Activated CD4-positive, alpha-beta T cell treated with anti-CD3 and anti-CD28 coated beads for 36 hours (primary cell): ENCODE results near the gene KRT86. TPM values are rescaled to one million over a fixed set of nuclear protein-coding genes. Genes with fewer than 3 reads are reported as not detected.
"Not testable (repeated sequence)": the region's sequence is repeated elsewhere in the genome, so short reads cannot be mapped to it uniquely, and the experiment has no call there.

Source experiments
- ATAC-seq: fragments of 200-7000 bp; cut with Tn5 transposase; one replicate; pipeline ENCODE4 v1.10.0; 2021; ENCODE audit warnings: mild to moderate bottlenecking, moderate library complexity
- CTCF ChIA-PET: fragments of 350-600 bp; sonication (Branson Sonifier 250); formaldehyde crosslinking; loops from one replicate; lab custom pipeline; 2021; ENCODE audit warnings: antibody characterized with exemption; lab: Charles Lee
- POLR2A ChIA-PET: fragments of 350-600 bp; sonication (Branson Sonifier 250); formaldehyde crosslinking; loops from one replicate; lab custom pipeline; 2021; ENCODE audit warnings: antibody characterized with exemption, inconsistent platforms; lab: Charles Lee
- DNase-seq: peaks from one replicate; pipeline ENCODE4 v3.0.0-alpha.2; 2020
- H3K27ac Mint-ChIP-seq: one replicate; pipeline ENCODE4 v1.8.0; 2021; ENCODE audit warnings: mixed read lengths
- H3K27me3 Mint-ChIP-seq: one replicate; pipeline ENCODE4 v1.8.0; 2021; ENCODE audit warnings: mixed read lengths
- H3K36me3 Mint-ChIP-seq: one replicate; pipeline ENCODE4 v1.8.0; 2021; ENCODE audit warnings: low read depth, mixed read lengths
- H3K4me1 Mint-ChIP-seq: one replicate; pipeline ENCODE4 v1.8.0; 2021; ENCODE audit warnings: mixed read lengths
- H3K4me3 Mint-ChIP-seq: one replicate; pipeline ENCODE4 v1.8.0; 2021; ENCODE audit warnings: mild to moderate bottlenecking, moderate library complexity, mixed read lengths
- H3K9me3 Mint-ChIP-seq: one replicate; pipeline ENCODE4 v1.8.0; 2021; ENCODE audit warnings: low read depth, mixed read lengths
- intact Hi-C, 2 experiments: fragments of 100-400 bp; cut with DNase I in 1 of 2; cut with micrococcal nuclease in 1 of 2; formaldehyde crosslinking; loops; one replicate each; pipeline versions ENCODE4 v1.14.2 to v1.15.1; 2022 to 2024; cut with DNase I, micrococcal nuclease
- total RNA-seq, 2 experiments: library from RNA; stranded (reverse); gene quantifications; one replicate each; pipeline ENCODE4 v1.2.3, GENCODE V29; 2021

Gene KRT86
- total RNA-seq, 2 experiments from 2014 or later, result not detected

DNA sequence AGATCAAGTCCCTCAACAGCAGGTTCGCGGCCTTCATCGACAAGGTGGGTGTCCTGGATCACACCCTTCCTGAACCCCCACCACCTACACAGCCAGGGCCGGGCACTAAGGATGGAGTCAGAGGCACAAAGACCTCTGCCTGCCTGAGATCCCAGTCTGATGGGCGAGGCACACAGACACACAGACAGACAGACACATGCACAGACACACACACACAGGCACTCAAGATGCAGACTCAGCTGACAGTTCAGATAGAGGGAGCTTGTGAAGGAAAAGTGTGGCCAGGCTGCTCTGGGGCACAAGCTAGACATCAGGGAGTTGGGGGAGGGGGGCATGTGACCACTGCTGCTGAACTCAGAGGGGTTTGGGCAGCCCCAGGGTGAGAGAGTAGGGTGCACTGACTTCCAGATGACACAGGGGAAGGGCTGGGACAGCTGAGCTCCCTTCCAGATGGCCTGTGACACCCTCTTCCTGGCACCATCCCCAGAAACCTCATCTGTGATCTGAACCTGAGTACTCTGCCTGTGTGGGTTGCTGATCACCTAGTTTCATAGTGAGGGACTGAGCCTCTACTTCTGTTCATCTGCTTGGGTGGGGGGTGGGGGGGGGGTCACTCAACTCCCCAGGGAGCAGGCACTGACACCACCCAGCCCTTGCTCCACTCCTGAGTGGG lies 27.9 kb downstream of the KRT86 start:
- CTCF ChIA-PET, H3K36me3 Mint-ChIP-seq, DNase-seq, H3K4me3 Mint-ChIP-seq, intact Hi-C loops, H3K27ac Mint-ChIP-seq, ATAC-seq, H3K9me3 Mint-ChIP-seq, POLR2A ChIA-PET: not testable (repeated sequence)
- peaks cover 22% of the 10 kb centered on the region for H3K27me3 Mint-ChIP-seq
- H3K4me1 Mint-ChIP-seq, result peaks cover 11% of the 10 kb centered on the region

DNA sequence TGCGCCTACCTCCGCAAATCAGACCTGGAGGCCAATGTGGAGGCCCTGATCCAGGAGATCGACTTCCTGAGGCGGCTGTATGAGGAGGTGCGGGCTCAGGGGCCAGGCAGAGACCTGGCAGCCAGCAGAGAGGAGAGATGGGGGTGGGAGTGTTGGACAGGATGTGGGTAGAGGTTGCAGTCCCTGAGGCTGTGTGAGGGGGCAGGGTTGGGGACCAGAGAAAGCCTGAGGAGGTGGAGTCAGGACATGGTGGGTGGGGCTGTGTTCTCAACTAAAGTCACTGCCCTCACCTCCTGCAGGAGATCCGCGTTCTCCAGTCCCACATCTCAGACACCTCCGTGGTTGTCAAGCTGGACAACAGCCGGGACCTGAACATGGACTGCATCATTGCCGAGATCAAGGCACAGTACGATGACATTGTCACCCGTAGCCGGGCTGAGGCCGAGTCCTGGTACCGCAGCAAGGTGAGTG lies 30.5 kb downstream of the KRT86 start:
- H3K9me3 Mint-ChIP-seq, H3K36me3 Mint-ChIP-seq, CTCF ChIA-PET, H3K27ac Mint-ChIP-seq, POLR2A ChIA-PET, H3K4me3 Mint-ChIP-seq, intact Hi-C loops: not testable (repeated sequence)
- H3K4me1 Mint-ChIP-seq, result peaks cover 16% of the 10 kb centered on the region
- H3K27me3 Mint-ChIP-seq, result peaks cover 38% of the 10 kb centered on the region
- DNase-seq (peak; percentile 31), ATAC-seq (peak; percentile 58)

DNA sequence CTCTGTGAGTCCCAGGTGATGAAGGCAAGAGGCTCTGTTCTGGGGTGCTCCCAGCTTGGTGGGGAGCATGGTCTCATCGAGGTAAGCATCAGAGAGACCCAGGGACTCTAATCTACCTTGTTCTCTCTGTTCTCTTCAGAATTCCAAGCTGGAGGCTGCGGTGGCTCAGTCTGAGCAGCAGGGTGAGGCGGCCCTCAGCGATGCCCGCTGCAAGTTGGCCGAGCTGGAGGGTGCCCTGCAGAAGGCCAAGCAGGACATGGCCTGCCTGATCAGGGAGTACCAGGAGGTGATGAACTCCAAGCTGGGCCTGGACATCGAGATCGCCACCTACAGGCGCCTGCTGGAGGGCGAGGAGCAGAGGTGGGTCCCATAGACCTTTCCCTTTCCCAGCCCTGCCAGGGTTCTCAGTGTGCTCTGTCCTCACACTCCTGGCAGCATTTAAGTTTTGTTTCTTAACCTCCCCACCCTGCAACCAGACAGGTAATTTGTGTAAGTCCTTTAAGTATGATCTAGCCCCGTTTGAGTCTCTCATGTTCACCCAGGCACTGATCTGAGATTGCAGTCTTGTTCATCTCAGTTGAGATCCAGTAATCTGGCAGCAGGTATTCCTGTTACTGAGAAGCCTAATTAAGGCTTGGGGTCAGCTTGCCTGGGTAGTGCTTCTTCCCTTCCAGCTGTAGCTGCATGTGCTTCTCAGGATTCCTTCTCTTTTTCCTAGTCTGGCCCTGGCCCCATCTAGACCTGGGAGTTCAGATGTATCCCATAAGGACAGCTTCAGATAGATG lies 31.7 kb downstream of the KRT86 start:
- CTCF ChIA-PET, result interaction anchor here (0.6 to 2.3 kb wide), 6 partner anchors 10 to 176 kb away, joined by 3 to 10 read pairs (median 6); no protein-coding TSS in a partner anchor
- peaks cover 42% of the 10 kb centered on the region for H3K27me3 Mint-ChIP-seq
- POLR2A ChIA-PET, result interaction anchor here (0.6 kb wide), 1 partner anchor 729 kb away, joined by 9 read pairs; no protein-coding TSS in a partner anchor
- ATAC-seq (no peak), DNase-seq (no peak)
- peaks cover 16% of the 10 kb centered on the region for H3K4me1 Mint-ChIP-seq
- H3K4me3 Mint-ChIP-seq, result no peak overlapping the region
- H3K36me3 Mint-ChIP-seq, result no peaks in the 10 kb centered on the region
- no peaks in the 10 kb centered on the region for H3K9me3 Mint-ChIP-seq
- intact Hi-C loops, result no loop called here
- no peak overlapping the region for H3K27ac Mint-ChIP-seq

GRCh38 chr12:52306731-52307130 lies 32.3 kb downstream of the KRT86 start:
- H3K4me3 Mint-ChIP-seq, result no peak overlapping the region
- intact Hi-C loops, result no loop called here
- H3K4me1 Mint-ChIP-seq, result peaks cover 16% of the 10 kb centered on the region
- no peak for DNase-seq
- POLR2A ChIA-PET, result interaction anchor here (0.5 to 0.6 kb wide), 2 partner anchors 588 to 729 kb away, joined by 4 to 9 read pairs; no protein-coding TSS in a partner anchor
- H3K27ac Mint-ChIP-seq, result no peak overlapping the region
- no peak for ATAC-seq
- H3K9me3 Mint-ChIP-seq, result no peaks in the 10 kb centered on the region
- CTCF ChIA-PET, result interaction anchor here (0.6 to 2.3 kb wide), 9 partner anchors 9 to 175 kb away, joined by 3 to 10 read pairs (median 5); no protein-coding TSS in a partner anchor
- H3K27me3 Mint-ChIP-seq, result peaks cover 45% of the 10 kb centered on the region
- H3K36me3 Mint-ChIP-seq, result no peaks in the 10 kb centered on the region

DNA sequence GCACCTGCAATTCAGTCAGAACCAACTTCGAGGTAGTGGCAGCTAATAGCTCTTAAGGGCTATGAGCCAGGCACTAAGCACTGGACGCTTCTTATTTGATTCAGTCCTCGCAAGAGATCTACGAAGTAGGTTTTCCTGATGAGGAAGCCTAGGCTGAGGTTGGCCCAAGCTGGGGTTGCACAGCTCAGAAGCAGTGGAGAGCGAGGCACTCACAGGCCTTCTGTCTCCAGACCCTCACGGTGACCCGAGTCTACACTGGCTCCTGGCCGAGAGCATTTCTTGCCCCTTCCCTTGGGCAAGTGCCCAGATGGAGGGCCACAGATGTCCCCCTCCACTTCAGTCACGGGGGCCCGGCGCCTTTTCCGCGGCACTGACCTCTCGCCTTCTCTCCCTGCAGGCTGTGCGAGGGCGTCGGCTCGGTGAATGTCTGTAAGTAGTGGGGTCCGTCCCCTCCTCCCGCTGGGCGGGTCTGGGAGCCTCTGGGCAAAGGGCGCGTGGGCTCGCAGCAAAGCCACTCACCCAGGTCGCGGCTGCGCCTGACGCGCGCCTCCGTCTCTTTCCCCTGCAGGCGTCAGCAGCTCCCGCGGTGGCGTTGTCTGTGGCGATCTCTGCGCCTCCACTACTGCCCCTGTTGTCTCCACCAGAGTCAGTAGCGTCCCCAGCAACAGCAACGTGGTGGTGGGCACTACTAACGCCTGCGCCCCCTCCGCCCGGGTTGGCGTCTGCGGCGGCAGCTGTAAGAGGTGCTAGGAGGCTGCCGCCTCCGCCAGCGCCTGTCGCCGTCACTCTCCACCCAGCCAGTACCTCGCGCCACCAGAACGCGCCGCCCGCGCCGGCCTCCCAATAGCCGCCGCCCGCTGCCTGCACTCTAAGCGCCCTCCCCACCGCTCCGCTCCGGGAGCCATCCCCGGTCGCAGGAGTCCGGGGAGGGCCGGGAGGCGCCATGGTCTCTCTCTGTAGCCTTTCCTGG lies 33.7 kb downstream of the KRT86 start:
- peak; percentile 76 for DNase-seq
- intact Hi-C loops, result no loop called here
- Mint-ChIP-seq H3K27ac (no peak overlapping the region), H3K4me3 (peak overlapping the region; percentile 26), H3K36me3 (no peaks in the 10 kb centered on the region), H3K4me1 (peaks cover 16% of the 10 kb centered on the region), H3K27me3 (peaks cover 51% of the 10 kb centered on the region), H3K9me3 (no peaks in the 10 kb centered on the region)
- peak; percentile 89 for ATAC-seq
- CTCF ChIA-PET, result interaction anchor here (0.5 to 2.3 kb wide), 10 partner anchors 8 to 421 kb away, joined by 3 to 10 read pairs (median 5); no protein-coding TSS in a partner anchor
- POLR2A ChIA-PET, result no interaction called here

GRCh38 chr12:52308806-52309425 lies 34.5 kb downstream of the KRT86 start:
- peak overlapping the region; percentile 6 for H3K4me3 Mint-ChIP-seq
- ATAC-seq (no peak), DNase-seq (no peak)
- no peak overlapping the region for H3K27ac Mint-ChIP-seq
- H3K9me3 Mint-ChIP-seq, result no peaks in the 10 kb centered on the region
- CTCF ChIA-PET, result interaction anchor here (0.5 to 1.7 kb wide), 9 partner anchors 10 to 421 kb away, joined by 3 to 5 read pairs (median 5); no protein-coding TSS in a partner anchor
- peaks cover 16% of the 10 kb centered on the region for H3K4me1 Mint-ChIP-seq
- POLR2A ChIA-PET, result no interaction called here
- intact Hi-C loops, result no loop called here
- H3K27me3 Mint-ChIP-seq, result peaks cover 51% of the 10 kb centered on the region
- no peaks in the 10 kb centered on the region for H3K36me3 Mint-ChIP-seq

DNA sequence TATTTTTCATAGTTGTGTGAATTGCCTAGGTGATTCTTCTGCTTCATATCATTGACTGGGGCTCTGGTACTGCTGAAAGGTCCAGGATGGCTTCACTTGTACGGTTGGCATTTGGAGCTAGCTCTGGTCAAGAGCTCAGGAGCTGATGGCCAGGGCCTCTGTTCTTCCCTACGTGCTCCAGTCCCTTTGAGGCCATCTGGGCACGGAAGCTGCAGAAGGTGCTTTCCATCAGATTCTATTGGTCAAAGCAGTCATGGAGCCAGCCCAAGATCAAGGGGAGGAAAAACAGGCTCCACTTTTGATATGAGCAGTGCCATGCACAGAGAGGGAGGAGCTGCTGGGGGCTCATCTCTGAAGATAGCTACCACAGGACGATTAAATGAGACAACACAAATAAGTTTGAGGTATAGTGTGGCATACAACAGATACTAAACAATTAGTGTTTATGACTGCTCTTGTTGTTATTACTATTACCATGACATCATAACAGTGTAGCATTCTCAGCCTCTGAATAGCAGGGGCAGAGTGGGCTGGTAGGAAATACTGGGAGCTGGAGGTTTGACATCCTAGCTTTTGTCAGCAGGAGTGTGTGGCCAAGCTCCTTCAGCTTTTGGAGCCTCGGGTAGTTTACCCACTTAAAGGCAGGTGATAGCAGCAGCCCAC lies 36.3 kb downstream of the KRT86 start:
- Mint-ChIP-seq H3K27me3 (peaks cover 48% of the 10 kb centered on the region), H3K4me3 (no peak overlapping the region), H3K27ac (no peak overlapping the region), H3K9me3 (no peaks in the 10 kb centered on the region), H3K4me1 (peaks cover 4% of the 10 kb centered on the region), H3K36me3 (no peaks in the 10 kb centered on the region)
- CTCF ChIA-PET, result interaction anchor here (0.6 to 2.8 kb wide), 6 partner anchors 15 to 89 kb away, joined by 3 to 9 read pairs (median 4); no protein-coding TSS in a partner anchor
- intact Hi-C loops, result no loop called here
- no peak for DNase-seq
- ATAC-seq, result no peak
- POLR2A ChIA-PET, result no interaction called here

GRCh38 chr12:52311285-52311648 lies 36.8 kb downstream of the KRT86 start:
- Mint-ChIP-seq H3K4me3 (no peak overlapping the region), H3K9me3 (no peaks in the 10 kb centered on the region), H3K27me3 (peaks cover 48% of the 10 kb centered on the region), H3K27ac (no peak overlapping the region), H3K4me1 (peaks cover 4% of the 10 kb centered on the region), H3K36me3 (no peaks in the 10 kb centered on the region)
- CTCF ChIA-PET, result interaction anchor here (0.6 to 2.8 kb wide), 6 partner anchors 11 to 172 kb away, joined by 3 to 9 read pairs (median 3); no protein-coding TSS in a partner anchor
- DNase-seq (no peak), ATAC-seq (no peak)
- POLR2A ChIA-PET, result no interaction called here
- intact Hi-C loops, result no loop called here

DNA sequence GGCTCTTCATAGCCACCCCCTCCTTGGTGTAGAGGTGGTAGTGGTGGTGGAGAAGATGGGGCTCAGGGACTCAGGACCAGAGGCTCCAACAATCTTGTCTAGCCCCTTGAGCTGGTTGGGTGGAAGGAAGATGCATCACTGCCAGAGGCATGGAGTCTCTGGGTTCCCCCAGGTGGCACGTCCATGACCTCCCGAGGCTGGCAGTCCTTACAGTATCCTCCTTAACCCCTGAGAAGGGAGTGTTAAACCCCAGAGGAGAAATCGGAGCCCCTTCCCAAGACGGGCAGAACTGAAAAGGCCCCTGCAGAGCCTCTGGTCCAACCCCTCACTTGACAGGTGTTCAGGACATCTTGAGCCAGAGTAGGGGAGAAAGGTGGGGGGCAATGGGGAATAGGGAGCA lies 37.6 kb downstream of the KRT86 start:
- no peak overlapping the region for H3K27ac Mint-ChIP-seq
- H3K27me3 Mint-ChIP-seq, result peaks cover 42% of the 10 kb centered on the region
- ATAC-seq, result no peak
- CTCF ChIA-PET, result interaction anchor here (0.6 to 2.8 kb wide), 7 partner anchors 10 to 171 kb away, joined by 3 to 9 read pairs (median 3); no protein-coding TSS in a partner anchor
- no peak for DNase-seq
- intact Hi-C loops, result no loop called here
- POLR2A ChIA-PET, result no interaction called here
- H3K4me1 Mint-ChIP-seq, result peaks cover 4% of the 10 kb centered on the region
- no peak overlapping the region for H3K4me3 Mint-ChIP-seq
- no peaks in the 10 kb centered on the region for H3K36me3 Mint-ChIP-seq
- no peaks in the 10 kb centered on the region for H3K9me3 Mint-ChIP-seq

- H3K4me3 Mint-ChIP-seq, result no peak overlapping the region
- peaks cover 4% of the 10 kb centered on the region for H3K4me1 Mint-ChIP-seq
- no peaks in the 10 kb centered on the region for H3K9me3 Mint-ChIP-seq
- intact Hi-C loops, result no loop called here
- ChIA-PET POLR2A (no interaction called here), CTCF (no interaction called here)
- H3K36me3 Mint-ChIP-seq, result no peaks in the 10 kb centered on the region
- ATAC-seq, result no peak
- H3K27me3 Mint-ChIP-seq, result peaks cover 30% of the 10 kb centered on the region
- DNase-seq, result no peak
- H3K27ac Mint-ChIP-seq, result no peak overlapping the region
These were observed 39.0 kb downstream of the KRT86 start for GRCh38 chr12:52313461-52313860.
